Spleen (tissue), 7 donors: ENCODE measurements around the gene ADAM8.

Experiments
- POLR2A ChIP-seq, 3 donors: fragments of 450-650 bp; IDR thresholded peaks; one replicate each; pipeline ENCODE4 v1.5.1; 2017; ENCODE audit warnings: antibody characterized with exemption in 3 of 3, mild to moderate bottlenecking in 1 of 3
- POLR2AphosphoS5 ChIP-seq, 3 donors: sonication (generic); formaldehyde crosslinking; IDR thresholded peaks; one replicate each; pipeline ENCODE4 v1.5.1; 2017; ENCODE audit warnings: antibody characterized with exemption in 3 of 3
- TF ChIP-seq, protein P1 (sequence below), 11 experiments: fragments of 200-600 bp in 7 of 11; fragments of 450-650 bp in 4 of 11; sonication (generic) in 4 of 11; IDR thresholded peaks in 8 of 11; conservative IDR thresholded peaks in 3 of 11; 1 replicate in 7 of 11; 2 replicates in 4 of 11; pipeline versions ENCODE4 v1.4.0 to v1.8.0; 2016 to 2021; ENCODE audit warnings: antibody characterized with exemption in 11 of 11, inconsistent platforms in 4 of 11, mild to moderate bottlenecking in 1 of 11
- donor health status: DM: no; HTN: no; CAD: no; lungs with moderate emphysema.
- donor health status: DM: no; HTN: no; CAD: no.
- donor health status: DM: no; HTN: no; CAD: no.

DNA sequence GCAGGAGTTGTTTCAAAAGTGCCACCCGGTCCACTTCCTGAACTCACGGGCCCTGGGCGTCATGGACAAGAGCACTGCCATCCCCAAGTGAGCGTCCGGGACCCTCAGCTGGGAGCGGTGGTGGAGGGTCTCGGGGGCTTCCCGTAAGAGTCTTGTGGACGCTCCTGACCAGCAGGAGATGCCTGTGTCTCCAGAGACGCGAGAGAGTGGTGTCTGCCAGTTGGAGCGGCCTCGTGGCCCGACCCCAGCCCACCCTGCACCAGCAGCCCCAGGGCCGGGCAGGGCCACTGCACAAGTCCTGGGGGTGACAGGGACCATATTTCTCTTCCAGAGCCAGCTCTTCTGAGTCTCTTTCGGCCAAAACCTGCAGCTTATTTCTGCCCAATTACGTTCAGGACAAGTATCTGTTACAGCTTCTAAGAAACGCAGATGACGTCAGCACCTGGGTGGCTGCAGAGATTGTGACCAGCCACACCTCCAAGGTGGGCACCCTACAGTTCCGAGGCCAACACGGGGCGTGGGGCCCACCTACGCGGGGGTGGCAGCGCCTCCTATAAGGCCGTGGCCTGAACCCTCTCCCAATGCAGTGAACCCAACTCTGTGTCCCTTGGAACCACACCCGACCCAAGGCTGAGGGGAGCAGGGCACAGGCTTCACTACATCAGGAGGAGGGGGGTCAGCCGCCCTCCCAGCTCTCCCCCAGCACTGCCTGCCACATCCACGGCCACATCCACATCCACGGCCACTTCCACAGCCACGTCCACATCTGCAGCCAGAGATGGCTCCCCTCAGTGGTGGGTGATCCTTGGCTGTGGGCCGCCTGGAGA is 62.8 kb downstream of the ADAM8 start:
- TF ChIP-seq, protein P1, sequence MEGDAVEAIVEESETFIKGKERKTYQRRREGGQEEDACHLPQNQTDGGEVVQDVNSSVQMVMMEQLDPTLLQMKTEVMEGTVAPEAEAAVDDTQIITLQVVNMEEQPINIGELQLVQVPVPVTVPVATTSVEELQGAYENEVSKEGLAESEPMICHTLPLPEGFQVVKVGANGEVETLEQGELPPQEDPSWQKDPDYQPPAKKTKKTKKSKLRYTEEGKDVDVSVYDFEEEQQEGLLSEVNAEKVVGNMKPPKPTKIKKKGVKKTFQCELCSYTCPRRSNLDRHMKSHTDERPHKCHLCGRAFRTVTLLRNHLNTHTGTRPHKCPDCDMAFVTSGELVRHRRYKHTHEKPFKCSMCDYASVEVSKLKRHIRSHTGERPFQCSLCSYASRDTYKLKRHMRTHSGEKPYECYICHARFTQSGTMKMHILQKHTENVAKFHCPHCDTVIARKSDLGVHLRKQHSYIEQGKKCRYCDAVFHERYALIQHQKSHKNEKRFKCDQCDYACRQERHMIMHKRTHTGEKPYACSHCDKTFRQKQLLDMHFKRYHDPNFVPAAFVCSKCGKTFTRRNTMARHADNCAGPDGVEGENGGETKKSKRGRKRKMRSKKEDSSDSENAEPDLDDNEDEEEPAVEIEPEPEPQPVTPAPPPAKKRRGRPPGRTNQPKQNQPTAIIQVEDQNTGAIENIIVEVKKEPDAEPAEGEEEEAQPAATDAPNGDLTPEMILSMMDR (IDR thresholded peaks at IDR 0.05 in 8 of 11, conservative IDR thresholded peaks at IDR 0.05 in 3 of 11): no peak
- TF ChIP-seq POLR2AphosphoS5 (IDR thresholded peaks at IDR 0.05) (no peak), POLR2A (IDR thresholded peaks at IDR 0.05) (no peak)
